Panc1 (cell line): ENCODE measurements around the gene HS6ST3. TPM values are rescaled to one million over a fixed set of nuclear protein-coding genes. Genes with fewer than 3 reads are reported as not detected.

ENCODE experiments used
- ATAC-seq: fragments of 200-7000 bp; cut with Tn5 transposase; 2 replicates; pipeline ENCODE4 v1.9.1; 2020; ENCODE audit warnings: mild to moderate bottlenecking, moderate library complexity
- BruUV-seq: library from RNA; stranded (reverse); fragments of 400-500 nt; replicated peaks from 2 replicates; lab custom pipeline; 2021; lab: Mats Ljungman, UMichigan
- CTCF ChIA-PET: fragments of 300-600 bp; sonication (Branson Sonifier 250); formaldehyde crosslinking; loops from one replicate; lab custom pipeline; 2022; ENCODE audit warnings: antibody characterized with exemption; lab: Charles Lee
- POLR2A ChIA-PET: fragments of 300-600 bp; sonication (Branson Sonifier 250); formaldehyde crosslinking; loops from one replicate; lab custom pipeline; 2022; ENCODE audit warnings: antibody characterized with exemption; lab: Charles Lee
- DNase-seq: peaks from one replicate; pipeline ENCODE4 v3.0.0-alpha.2; 2010; ENCODE audit warnings: low read depth, low spot score
- H3K27ac ChIP-seq: 2 replicates; pipeline ENCODE4 v1.5.1; 2011; ENCODE audit warnings: mild to moderate bottlenecking, low read length, inconsistent platforms
- H3K27me3 ChIP-seq: fragments of 200-500 bp; sonication (Bioruptor generic); 2 replicates; pipeline ENCODE4 v1.6.0; 2014; ENCODE audit warnings: low read length, inconsistent platforms; ENCODE audit not compliant: control insufficient read depth, insufficient read depth
- H3K36me3 ChIP-seq: fragments of 200-500 bp; sonication (Bioruptor generic); 2 replicates; pipeline ENCODE4 v1.5.1; 2014; ENCODE audit warnings: inconsistent platforms, mild to moderate bottlenecking, low read length, moderate library complexity; ENCODE audit not compliant: control insufficient read depth, insufficient read depth
- H3K4me1 ChIP-seq: 2 replicates; pipeline ENCODE4 v1.5.1; 2011; ENCODE audit warnings: inconsistent platforms, mild to moderate bottlenecking, low read length, moderate library complexity; ENCODE audit not compliant: control insufficient read depth, insufficient read depth
- H3K4me3 ChIP-seq, 2 experiments: 2 replicates each; pipeline ENCODE4 v1.5.1; 2011 to 2012; ENCODE audit warnings: low read depth in 2 of 2, low read length in 2 of 2, mild to moderate bottlenecking in 2 of 2, inconsistent platforms in 1 of 2, moderate library complexity in 1 of 2
- H3K9me3 ChIP-seq: fragments of 200-500 bp; sonication (Bioruptor generic); 2 replicates; pipeline ENCODE4 v1.5.1; 2014; ENCODE audit warnings: low read depth, mild to moderate bottlenecking, inconsistent platforms, low read length, moderate library complexity; ENCODE audit not compliant: control insufficient read depth, insufficient read depth
- POLR2AphosphoS5 ChIP-seq: IDR thresholded peaks from 2 replicates; pipeline ENCODE4 v1.6.1; 2012; ENCODE audit warnings: mild to moderate bottlenecking, low read depth, low read length, moderate library complexity
- REST ChIP-seq, 2 experiments: IDR thresholded peaks; 2 replicates each; pipeline ENCODE4 v1.6.1; 2011 to 2012; ENCODE audit warnings: low read depth in 2 of 2, control low read depth in 1 of 2, low read length in 1 of 2, mild to moderate bottlenecking in 1 of 2, moderate library complexity in 1 of 2; ENCODE audit not compliant: insufficient read depth in 1 of 2
- SIN3A ChIP-seq: IDR thresholded peaks from 2 replicates; pipeline ENCODE4 v1.6.1; 2012; ENCODE audit warnings: low read depth, mild to moderate bottlenecking, low read length, moderate library complexity, borderline replicate concordance; ENCODE audit not compliant: insufficient read depth
- TCF7L2 ChIP-seq: IDR thresholded peaks from 2 replicates; pipeline ENCODE4 v1.6.1; 2011; ENCODE audit warnings: mild to moderate bottlenecking, low read depth, low read length, inconsistent platforms
- in situ Hi-C: cut with HindIII; loops from 2 replicates; pipeline ENCODE4 v1.10.0; 2016; ENCODE audit warnings: low sequenced_read_pairs, low pct_unique_long_range_greater_than_20kb
- intact Hi-C: fragments of 100-400 bp; cut with micrococcal nuclease; formaldehyde crosslinking; loops from one replicate; pipeline ENCODE4 v1.10.0; 2022; ENCODE audit not compliant: unreplicated experiment
- total RNA-seq: library from RNA; stranded (reverse); gene quantifications from one replicate; pipeline ENCODE4 v1.2.1, GENCODE V29; 2021; ENCODE audit not compliant: unreplicated experiment
- TF ChIP-seq, protein P1 (sequence below): fragments of 450-650 bp; IDR thresholded peaks from 2 replicates; pipeline ENCODE4 v1.5.1; 2017; ENCODE audit warnings: mild to moderate bottlenecking

Gene HS6ST3
- total RNA-seq, 1 experiment from 2014 or later: 0.13 TPM

DNA sequence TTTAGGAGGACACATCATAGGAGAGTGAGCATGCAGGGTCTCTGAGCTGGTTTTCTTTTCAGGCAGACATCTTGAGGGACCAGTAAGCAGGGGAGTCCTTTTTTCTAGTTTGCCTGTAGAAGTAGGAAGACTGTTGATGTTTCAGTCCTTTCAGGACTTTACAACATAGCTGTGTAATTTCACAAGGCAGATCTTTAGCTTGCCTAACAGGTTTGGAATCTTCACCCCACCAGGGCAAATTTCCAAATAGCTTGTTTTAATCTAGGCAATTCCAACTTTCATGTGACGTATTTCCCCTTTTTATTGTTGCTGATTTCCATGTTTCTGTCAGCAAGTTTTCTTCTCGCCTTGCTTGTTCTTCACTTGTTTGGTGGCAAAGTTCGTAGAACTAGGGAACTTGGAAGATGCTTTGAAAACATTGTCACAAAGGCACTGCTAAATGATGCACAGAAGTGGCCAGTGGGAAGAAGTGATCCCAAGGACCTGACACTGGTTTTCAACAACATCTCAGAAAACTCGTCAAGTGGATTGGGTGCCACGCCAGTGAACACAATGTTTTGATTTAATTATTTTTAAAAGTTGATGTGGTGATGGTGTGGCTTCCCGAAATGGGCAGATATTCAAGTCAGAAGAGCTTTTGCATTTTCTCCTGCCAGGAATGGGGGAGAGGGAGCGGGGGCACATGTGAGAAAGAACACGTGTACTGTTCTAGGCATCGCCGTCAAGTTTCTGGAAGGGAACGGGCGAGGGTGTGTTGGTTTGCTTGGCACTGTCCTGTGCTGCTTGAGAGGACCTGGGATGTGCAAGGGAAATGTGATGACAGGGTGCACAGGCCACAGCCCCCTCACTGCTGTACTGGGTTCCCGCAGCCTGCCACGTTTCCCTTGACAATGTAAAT is 485.8 kb downstream of the HS6ST3 start:
- POLR2A ChIA-PET: no interaction called here
- in situ Hi-C loops (no loop called here), intact Hi-C loops (no loop called here)
- H3K4me3 ChIP-seq: no peak overlapping the region
- no peaks in the 10 kb centered on the region for H3K36me3 ChIP-seq
- H3K27me3 ChIP-seq: no peaks in the 10 kb centered on the region
- no TSS peak for BruUV-seq
- H3K4me1 ChIP-seq: no peaks in the 10 kb centered on the region
- no peaks in the 10 kb centered on the region for H3K9me3 ChIP-seq
- no peak for ATAC-seq
- DNase-seq: no peak
- CTCF ChIA-PET: no interaction called here
- H3K27ac ChIP-seq: no peak overlapping the region
- TF ChIP-seq POLR2AphosphoS5: no peak
- no peak for TF ChIP-seq REST (IDR thresholded peaks at IDR 0.05; ENCODE audit: insufficient read depth in 1 of 2, low read depth in 2 of 2, low read length in 1 of 2)
- TF ChIP-seq, protein P1, sequence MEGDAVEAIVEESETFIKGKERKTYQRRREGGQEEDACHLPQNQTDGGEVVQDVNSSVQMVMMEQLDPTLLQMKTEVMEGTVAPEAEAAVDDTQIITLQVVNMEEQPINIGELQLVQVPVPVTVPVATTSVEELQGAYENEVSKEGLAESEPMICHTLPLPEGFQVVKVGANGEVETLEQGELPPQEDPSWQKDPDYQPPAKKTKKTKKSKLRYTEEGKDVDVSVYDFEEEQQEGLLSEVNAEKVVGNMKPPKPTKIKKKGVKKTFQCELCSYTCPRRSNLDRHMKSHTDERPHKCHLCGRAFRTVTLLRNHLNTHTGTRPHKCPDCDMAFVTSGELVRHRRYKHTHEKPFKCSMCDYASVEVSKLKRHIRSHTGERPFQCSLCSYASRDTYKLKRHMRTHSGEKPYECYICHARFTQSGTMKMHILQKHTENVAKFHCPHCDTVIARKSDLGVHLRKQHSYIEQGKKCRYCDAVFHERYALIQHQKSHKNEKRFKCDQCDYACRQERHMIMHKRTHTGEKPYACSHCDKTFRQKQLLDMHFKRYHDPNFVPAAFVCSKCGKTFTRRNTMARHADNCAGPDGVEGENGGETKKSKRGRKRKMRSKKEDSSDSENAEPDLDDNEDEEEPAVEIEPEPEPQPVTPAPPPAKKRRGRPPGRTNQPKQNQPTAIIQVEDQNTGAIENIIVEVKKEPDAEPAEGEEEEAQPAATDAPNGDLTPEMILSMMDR: no peak
- no peak for TF ChIP-seq TCF7L2
- TF ChIP-seq SIN3A: no peak

DNA sequence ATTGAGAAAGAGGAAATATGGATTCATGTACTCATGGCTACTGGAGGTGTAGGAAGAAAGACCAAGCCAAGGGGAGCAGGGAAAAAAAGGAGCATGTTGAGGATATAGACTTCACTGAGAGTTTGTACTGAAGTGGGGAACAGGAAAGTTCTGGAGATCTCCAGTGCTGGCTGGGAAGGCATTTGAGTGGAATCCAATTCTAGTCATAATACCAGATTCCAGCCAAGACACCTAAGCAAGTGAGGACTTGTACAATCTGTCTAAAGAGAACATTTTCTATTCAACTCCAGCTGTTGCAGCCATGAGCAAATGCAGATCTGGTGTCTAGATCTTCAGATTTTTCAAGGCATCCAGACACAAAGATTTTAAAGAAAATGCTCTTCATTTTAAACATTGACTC is 491.8 kb downstream of the HS6ST3 start:
- in situ Hi-C loops: no loop called here
- CTCF ChIA-PET: no interaction called here
- no peak for DNase-seq

More for the DNA sequence above, 491.8 kb downstream of the HS6ST3 start:
- TF ChIP-seq POLR2AphosphoS5: no peak
- TF ChIP-seq SIN3A: no peak
- no peak for TF ChIP-seq TCF7L2
- TF ChIP-seq, protein P1: no peak
- no peak for TF ChIP-seq REST (IDR thresholded peaks at IDR 0.05; ENCODE audit: insufficient read depth in 1 of 2, low read depth in 2 of 2, low read length in 1 of 2)
- Histone ChIP-seq H3K27me3 (no peaks in the 10 kb centered on the region), H3K27ac (no peak overlapping the region), H3K9me3 (no peaks in the 10 kb centered on the region), H3K4me3 (no peak overlapping the region), H3K36me3 (no peaks in the 10 kb centered on the region), H3K4me1 (no peaks in the 10 kb centered on the region)
- ATAC-seq: no peak
- POLR2A ChIA-PET: no interaction called here
- intact Hi-C loops: no loop called here
- BruUV-seq: no TSS peak
